ENCODE measurements around the gene PRRG2.

The PRRG2 gene

GRCh38 chr19:49581007-49581508 lies at the start of gene PRRG2:
Gene PRRG2 (plus strand): TSS chr19:49581316. CDS start chr19:49583220, 1,904 bp downstream.
- DNase-seq (ENCODE audit: low spot score): no peak

- no peak for DNase-seq (ENCODE audit: low spot score)
Measured at GRCh38 chr19:49533551-49534488, 47.3 kb upstream of the PRRG2 start.

- no peak for DNase-seq (ENCODE audit: low spot score)
Measured at GRCh38 chr19:49534632-49535385, 46.3 kb upstream of the PRRG2 start.

- DNase-seq (ENCODE audit: low spot score): no peak
Measured at GRCh38 chr19:49536921-49537462, 44.1 kb upstream of the PRRG2 start.

GRCh38 chr19:49538643-49539042 lies 42.5 kb upstream of the PRRG2 start:
- no peak for DNase-seq (ENCODE audit: low spot score)

- DNase-seq (ENCODE audit: low spot score): no peak
Measured at GRCh38 chr19:49539192-49539952, 41.7 kb upstream of the PRRG2 start.

- no peak for DNase-seq (ENCODE audit: low spot score)
Measured at GRCh38 chr19:49541914-49542313, 39.2 kb upstream of the PRRG2 start.

- no peak for DNase-seq (ENCODE audit: low spot score)
Measured at GRCh38 chr19:49542446-49542845, 38.7 kb upstream of the PRRG2 start.

- DNase-seq (ENCODE audit: low spot score): no peak
Measured at GRCh38 chr19:49543032-49543431, 38.1 kb upstream of the PRRG2 start.

GRCh38 chr19:49544154-49544553 lies 37.0 kb upstream of the PRRG2 start:
- no peak for DNase-seq (ENCODE audit: low spot score)

- peak; percentile 91 for DNase-seq (ENCODE audit: low spot score)
Measured at GRCh38 chr19:49546825-49547565, 34.1 kb upstream of the PRRG2 start.

- DNase-seq (ENCODE audit: low spot score): no peak
Measured at GRCh38 chr19:49549045-49549444, 32.1 kb upstream of the PRRG2 start.

- DNase-seq (ENCODE audit: low spot score): no peak
Measured at GRCh38 chr19:49551531-49551930, 29.6 kb upstream of the PRRG2 start.

- DNase-seq (ENCODE audit: low spot score): no peak
Measured at GRCh38 chr19:49552749-49553148, 28.4 kb upstream of the PRRG2 start.

- peak; percentile 58 for DNase-seq (ENCODE audit: low spot score)
Measured at GRCh38 chr19:49553451-49554271, 27.5 kb upstream of the PRRG2 start.

GRCh38 chr19:49554701-49555181 lies 26.4 kb upstream of the PRRG2 start:
- DNase-seq (ENCODE audit: low spot score): no peak

- peak; percentile 37 for DNase-seq (ENCODE audit: low spot score)
Measured at GRCh38 chr19:49555600-49556411, 25.3 kb upstream of the PRRG2 start.

- no peak for DNase-seq (ENCODE audit: low spot score)
Measured at GRCh38 chr19:49556412-49557398, 24.4 kb upstream of the PRRG2 start.

Data from HuH-7 (cell line).